PC-3 (cell line): ENCODE results near the gene ATP6V1G2.

ENCODE experiments used
- CTCF ChIP-seq: fragments of 300-600 bp; sonication (generic); conservative IDR thresholded peaks from 2 replicates; pipeline ENCODE4 v1.5.1; 2017; ENCODE audit warnings: antibody characterized with exemption, low read depth, mild to moderate bottlenecking, low read length
- EZH2 ChIP-seq: fragments of 300-600 bp; sonication (generic); IDR thresholded peaks from one replicate; pipeline ENCODE4 v1.6.1; 2017; ENCODE audit warnings: antibody characterized with exemption, mild to moderate bottlenecking, low read length; ENCODE audit not compliant: unreplicated experiment

DNA sequence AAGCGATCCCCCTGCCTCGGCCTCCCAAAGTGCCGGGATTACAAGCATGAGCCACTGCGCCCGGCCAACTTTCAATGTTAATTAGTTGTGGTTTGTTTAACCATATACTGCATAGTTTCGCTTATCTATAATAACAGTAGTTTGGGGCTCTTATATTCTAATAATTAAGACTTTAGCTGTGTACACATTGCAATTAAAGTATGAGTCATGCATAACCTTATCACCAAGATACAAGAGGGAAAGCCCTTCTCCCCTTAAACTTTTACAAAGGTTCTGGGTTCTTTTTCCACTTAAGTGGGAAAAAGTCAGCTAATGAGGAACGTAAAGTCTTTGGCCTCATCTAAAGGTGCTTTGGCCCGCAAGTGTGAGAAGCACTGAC lies 20.9 kb downstream of the ATP6V1G2 start:
- TF ChIP-seq CTCF (no peak), EZH2 (no peak)
